HL-60 (cell line): Measurements from ENCODE around the gene MACROD1.

Source experiments
- DNase-seq, 2 experiments: peaks; one replicate each; pipeline ENCODE4 v3.0.0-alpha.2; 2010 to 2020; ENCODE audit warnings: low read depth in 1 of 2, low spot score in 1 of 2
- H3K27ac ChIP-seq: fragments of 250-450 bp; sonication (Bioruptor Pico); replicated peaks from 2 replicates; pipeline ENCODE4 v1.5.1; 2020; ENCODE audit warnings: mild to moderate bottlenecking, moderate library complexity
- H3K27me3 ChIP-seq: fragments of 250-450 bp; sonication (Bioruptor Pico); 2 replicates; pipeline ENCODE4 v1.5.1; 2021; ENCODE audit warnings: mild to moderate bottlenecking, moderate library complexity; ENCODE audit not compliant: insufficient read depth, poor library complexity, severe bottlenecking
- H3K4me3 ChIP-seq: replicated peaks from 2 replicates; pipeline ENCODE4 v1.5.1; 2011; ENCODE audit warnings: mild to moderate bottlenecking, control low read depth, low read length; ENCODE audit not compliant: insufficient read depth
- GABPA ChIP-seq: IDR thresholded peaks from 2 replicates; pipeline ENCODE4 v1.6.1; 2012; ENCODE audit warnings: low read depth
- POLR2AphosphoS5 ChIP-seq: IDR thresholded peaks from 2 replicates; pipeline ENCODE4 v1.6.1; 2012; ENCODE audit warnings: low read depth
- SPI1 ChIP-seq: IDR thresholded peaks from 2 replicates; pipeline ENCODE4 v1.6.1; 2012; ENCODE audit warnings: low read depth, mild to moderate bottlenecking, borderline replicate concordance
- TF ChIP-seq, protein P1 (sequence below): IDR thresholded peaks from one replicate; pipeline ENCODE4 v1.5.1; 2011; ENCODE audit warnings: low read length, control low read depth, inconsistent platforms; ENCODE audit not compliant: insufficient read depth
- TF ChIP-seq, protein P2 (sequence below): IDR thresholded peaks from 2 replicates; pipeline ENCODE4 v1.6.1; 2012; ENCODE audit warnings: low read depth; ENCODE audit not compliant: insufficient replicate concordance

The MACROD1 gene

DNA sequence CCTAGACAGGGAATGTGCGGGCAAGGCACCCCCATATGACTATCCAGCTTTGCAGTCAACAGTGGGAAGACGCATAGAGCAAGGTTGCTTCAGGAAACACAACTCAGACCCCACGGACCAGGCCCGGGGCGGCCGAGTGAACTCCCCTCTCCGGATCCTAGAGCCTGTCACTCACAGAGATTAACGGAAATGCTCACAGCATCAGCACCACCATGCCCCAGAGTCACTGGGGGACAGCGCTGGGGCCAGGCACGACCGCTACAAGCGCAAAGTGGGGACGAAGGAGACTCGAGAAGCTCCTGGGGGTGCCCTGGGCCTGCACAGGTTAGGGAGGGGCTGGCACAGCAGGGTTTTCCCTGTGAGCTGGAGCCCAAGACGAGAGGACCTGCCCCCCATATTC is 15.9 kb downstream of the MACROD1 start:
- DNase-seq: no peak
- no peak for TF ChIP-seq GABPA
- TF ChIP-seq, protein P1, sequence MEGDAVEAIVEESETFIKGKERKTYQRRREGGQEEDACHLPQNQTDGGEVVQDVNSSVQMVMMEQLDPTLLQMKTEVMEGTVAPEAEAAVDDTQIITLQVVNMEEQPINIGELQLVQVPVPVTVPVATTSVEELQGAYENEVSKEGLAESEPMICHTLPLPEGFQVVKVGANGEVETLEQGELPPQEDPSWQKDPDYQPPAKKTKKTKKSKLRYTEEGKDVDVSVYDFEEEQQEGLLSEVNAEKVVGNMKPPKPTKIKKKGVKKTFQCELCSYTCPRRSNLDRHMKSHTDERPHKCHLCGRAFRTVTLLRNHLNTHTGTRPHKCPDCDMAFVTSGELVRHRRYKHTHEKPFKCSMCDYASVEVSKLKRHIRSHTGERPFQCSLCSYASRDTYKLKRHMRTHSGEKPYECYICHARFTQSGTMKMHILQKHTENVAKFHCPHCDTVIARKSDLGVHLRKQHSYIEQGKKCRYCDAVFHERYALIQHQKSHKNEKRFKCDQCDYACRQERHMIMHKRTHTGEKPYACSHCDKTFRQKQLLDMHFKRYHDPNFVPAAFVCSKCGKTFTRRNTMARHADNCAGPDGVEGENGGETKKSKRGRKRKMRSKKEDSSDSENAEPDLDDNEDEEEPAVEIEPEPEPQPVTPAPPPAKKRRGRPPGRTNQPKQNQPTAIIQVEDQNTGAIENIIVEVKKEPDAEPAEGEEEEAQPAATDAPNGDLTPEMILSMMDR: no peak
- TF ChIP-seq POLR2AphosphoS5: no peak
- TF ChIP-seq, protein P2, sequence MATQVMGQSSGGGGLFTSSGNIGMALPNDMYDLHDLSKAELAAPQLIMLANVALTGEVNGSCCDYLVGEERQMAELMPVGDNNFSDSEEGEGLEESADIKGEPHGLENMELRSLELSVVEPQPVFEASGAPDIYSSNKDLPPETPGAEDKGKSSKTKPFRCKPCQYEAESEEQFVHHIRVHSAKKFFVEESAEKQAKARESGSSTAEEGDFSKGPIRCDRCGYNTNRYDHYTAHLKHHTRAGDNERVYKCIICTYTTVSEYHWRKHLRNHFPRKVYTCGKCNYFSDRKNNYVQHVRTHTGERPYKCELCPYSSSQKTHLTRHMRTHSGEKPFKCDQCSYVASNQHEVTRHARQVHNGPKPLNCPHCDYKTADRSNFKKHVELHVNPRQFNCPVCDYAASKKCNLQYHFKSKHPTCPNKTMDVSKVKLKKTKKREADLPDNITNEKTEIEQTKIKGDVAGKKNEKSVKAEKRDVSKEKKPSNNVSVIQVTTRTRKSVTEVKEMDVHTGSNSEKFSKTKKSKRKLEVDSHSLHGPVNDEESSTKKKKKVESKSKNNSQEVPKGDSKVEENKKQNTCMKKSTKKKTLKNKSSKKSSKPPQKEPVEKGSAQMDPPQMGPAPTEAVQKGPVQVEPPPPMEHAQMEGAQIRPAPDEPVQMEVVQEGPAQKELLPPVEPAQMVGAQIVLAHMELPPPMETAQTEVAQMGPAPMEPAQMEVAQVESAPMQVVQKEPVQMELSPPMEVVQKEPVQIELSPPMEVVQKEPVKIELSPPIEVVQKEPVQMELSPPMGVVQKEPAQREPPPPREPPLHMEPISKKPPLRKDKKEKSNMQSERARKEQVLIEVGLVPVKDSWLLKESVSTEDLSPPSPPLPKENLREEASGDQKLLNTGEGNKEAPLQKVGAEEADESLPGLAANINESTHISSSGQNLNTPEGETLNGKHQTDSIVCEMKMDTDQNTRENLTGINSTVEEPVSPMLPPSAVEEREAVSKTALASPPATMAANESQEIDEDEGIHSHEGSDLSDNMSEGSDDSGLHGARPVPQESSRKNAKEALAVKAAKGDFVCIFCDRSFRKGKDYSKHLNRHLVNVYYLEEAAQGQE: no peak
- no peak for TF ChIP-seq SPI1
- Histone ChIP-seq H3K27ac (no peak overlapping the region), H3K4me3 (no peak overlapping the region), H3K27me3 (no peaks in the 10 kb centered on the region)

DNA sequence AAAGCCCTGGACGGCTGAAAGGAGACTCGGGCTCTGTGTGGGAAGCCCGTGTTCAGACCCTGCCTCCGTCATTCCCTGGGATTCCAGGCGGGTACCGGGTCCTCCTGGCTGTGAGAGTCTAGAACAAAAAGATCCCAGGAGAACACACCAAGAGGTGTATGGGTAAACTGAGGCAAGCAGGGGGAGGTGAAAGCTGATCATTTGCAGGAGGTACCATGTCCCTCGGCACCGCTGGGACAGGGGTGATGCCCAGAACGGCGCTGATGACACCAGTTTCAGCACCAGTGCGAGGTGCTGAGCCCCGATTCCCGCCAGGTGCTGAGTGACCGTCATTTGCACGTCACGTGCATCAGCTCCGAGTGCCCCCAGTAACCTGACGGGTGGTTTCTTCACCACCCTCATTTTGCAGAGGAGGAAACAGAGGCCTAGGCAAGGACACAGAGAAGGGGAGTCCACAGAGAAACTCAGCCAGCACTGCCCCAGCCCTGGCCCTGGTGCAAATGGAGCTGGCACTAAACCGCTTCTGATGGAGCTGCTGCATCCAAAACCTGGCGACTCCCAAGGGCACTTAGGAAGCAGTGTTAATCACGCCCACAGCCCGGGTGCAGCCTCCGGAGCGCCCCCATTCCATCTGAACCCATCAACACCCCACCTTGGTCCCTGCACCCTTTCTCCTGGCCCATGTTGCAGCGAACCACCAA is 16.8 kb downstream of the MACROD1 start:
- Histone ChIP-seq H3K27me3 (no peaks in the 10 kb centered on the region), H3K4me3 (no peak overlapping the region), H3K27ac (no peak overlapping the region)
- TF ChIP-seq, protein P1: no peak
- TF ChIP-seq GABPA (no peak), POLR2AphosphoS5 (no peak), SPI1 (no peak)
- TF ChIP-seq, protein P2: no peak
- DNase-seq: no peak

DNA sequence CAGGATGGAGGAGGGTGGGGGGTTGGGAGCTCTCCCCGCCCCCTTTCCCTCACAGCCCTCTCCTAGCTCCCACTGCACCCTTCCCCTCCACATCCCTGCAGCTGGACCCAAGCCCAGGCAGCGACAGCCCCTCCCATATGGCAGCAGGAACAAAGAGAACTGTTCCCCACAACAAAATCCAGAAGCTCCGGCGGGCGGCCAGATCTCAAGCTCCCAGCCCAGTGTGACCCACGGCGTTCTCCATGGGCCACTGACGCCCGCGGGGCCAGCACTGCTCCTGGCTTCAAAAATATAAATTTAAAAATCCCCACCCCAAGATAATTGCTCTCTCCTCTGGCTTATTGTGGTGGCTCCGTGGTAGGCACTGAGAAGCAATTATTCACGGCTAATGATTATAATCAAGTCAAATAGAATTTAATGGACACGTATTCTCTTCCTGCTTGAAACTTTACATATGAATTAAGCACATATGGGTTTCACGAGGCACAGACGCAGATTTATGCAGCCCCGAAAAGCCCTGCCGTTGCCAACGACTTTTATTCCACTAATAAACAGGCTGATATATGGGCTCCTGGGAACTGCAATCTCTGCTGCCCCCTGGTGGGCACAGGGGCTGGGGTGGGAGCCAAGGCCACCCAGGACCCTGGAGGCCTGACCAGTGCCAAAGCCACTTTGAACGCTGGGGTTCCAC is 17.5 kb downstream of the MACROD1 start:
- H3K27ac ChIP-seq: no peak overlapping the region
- no peak overlapping the region for H3K4me3 ChIP-seq
- no peak for TF ChIP-seq GABPA
- TF ChIP-seq, protein P1: peak; percentile 76
- peak; percentile 28 to 51 for DNase-seq
- H3K27me3 ChIP-seq: no peaks in the 10 kb centered on the region
